IMR-90 (cell line): ENCODE measurements around the gene TIFAB. TPM values are rescaled to one million over a fixed set of nuclear protein-coding genes. Genes with fewer than 3 reads are reported as not detected.

Experiments
- ATAC-seq: fragments of 200-7000 bp; cut with Tn5 transposase; 2 replicates; pipeline ENCODE4 v1.9.1; 2020; ENCODE audit warnings: low read depth, mild to moderate bottlenecking, moderate library complexity
- BruUV-seq: library from RNA; stranded (reverse); fragments of 400-500 nt; replicated peaks from 2 replicates; lab custom pipeline; 2021; lab: Mats Ljungman, UMichigan
- CTCF ChIA-PET: fragments of 300-600 bp; formaldehyde crosslinking; extraction: SDS; loops from one replicate; lab custom pipeline; 2021; ENCODE audit warnings: antibody characterized with exemption; lab: Yijun Ruan, JAX
- POLR2A ChIA-PET: fragments of 300-600 bp; sonication (Branson Sonifier 250); formaldehyde crosslinking; loops from one replicate; lab custom pipeline; 2022; ENCODE audit warnings: antibody characterized with exemption; ENCODE audit not compliant: unreplicated experiment; lab: Charles Lee
- DNase-seq: peaks from one replicate; pipeline ENCODE4 v3.0.0; 2013
- H2AFZ ChIP-seq: replicated peaks from 2 replicates; pipeline ENCODE3; 2013; ENCODE audit warnings: low read length, mild to moderate bottlenecking; ENCODE audit not compliant: poor library complexity
- H2AK5ac ChIP-seq: 2 replicates; pipeline ENCODE4 v1.6.1; 2013; ENCODE audit warnings: low read depth, low read length, inconsistent platforms
- H2AK9ac ChIP-seq: replicated peaks from 2 replicates; pipeline ENCODE3; 2013; ENCODE audit warnings: mild to moderate bottlenecking, low read depth, low read length, moderate library complexity; ENCODE audit not compliant: poor library complexity
- H2BK120ac ChIP-seq: 2 replicates; pipeline ENCODE4 v1.6.1; 2013; ENCODE audit warnings: low read depth, low read length, inconsistent platforms
- H2BK15ac ChIP-seq: 3 replicates; pipeline ENCODE4 v1.6.1; 2013; ENCODE audit warnings: low read depth, low read length, inconsistent platforms
- H2BK20ac ChIP-seq: 2 replicates; pipeline ENCODE4 v1.6.1; 2013; ENCODE audit warnings: low read depth, mild to moderate bottlenecking, inconsistent platforms, low read length, moderate library complexity
- H2BK5ac ChIP-seq: 2 replicates; pipeline ENCODE4 v1.6.1; 2013; ENCODE audit warnings: mild to moderate bottlenecking, low read depth, low read length, inconsistent platforms; ENCODE audit not compliant: poor library complexity, severe bottlenecking
- H3K14ac ChIP-seq: replicated peaks from 2 replicates; pipeline ENCODE4 v1.6.1; 2013; ENCODE audit warnings: low read depth, low read length, inconsistent platforms
- H3K18ac ChIP-seq: 2 replicates; pipeline ENCODE4 v1.6.1; 2013; ENCODE audit warnings: low read depth, low read length, control low read depth
- H3K23ac ChIP-seq: 2 replicates; pipeline ENCODE4 v1.6.1; 2013; ENCODE audit warnings: low read depth, low read length, inconsistent platforms
- H3K27ac ChIP-seq: 2 replicates; pipeline ENCODE4 v1.5.1; 2013; ENCODE audit warnings: mild to moderate bottlenecking, control low read depth, low read length; ENCODE audit not compliant: insufficient read depth
- H3K27me3 ChIP-seq: 2 replicates; pipeline ENCODE4 v1.6.1; 2013; ENCODE audit warnings: low read length; ENCODE audit not compliant: control insufficient read depth, insufficient read depth
- H3K36me3 ChIP-seq: 2 replicates; pipeline ENCODE4 v1.6.1; 2013; ENCODE audit warnings: low read length, mixed read lengths; ENCODE audit not compliant: control insufficient read depth, insufficient read depth
- H3K4ac ChIP-seq: 2 replicates; pipeline ENCODE4 v1.6.1; 2013; ENCODE audit warnings: low read depth, low read length, inconsistent platforms
- H3K4me1 ChIP-seq: 2 replicates; pipeline ENCODE4 v1.6.1; 2013; ENCODE audit warnings: low read length, mixed read lengths; ENCODE audit not compliant: control insufficient read depth, insufficient read depth
- H3K4me2 ChIP-seq: 2 replicates; pipeline ENCODE4 v1.6.1; 2013; ENCODE audit warnings: low read depth, mild to moderate bottlenecking, control low read depth, low read length, moderate library complexity
- H3K4me3 ChIP-seq: 2 replicates; pipeline ENCODE4 v1.5.1; 2013; ENCODE audit warnings: low read depth, mild to moderate bottlenecking, control low read depth, low read length, moderate library complexity; ENCODE audit not compliant: insufficient read depth
- H3K56ac ChIP-seq: 2 replicates; pipeline ENCODE4 v1.6.1; 2013; ENCODE audit warnings: low read length, inconsistent platforms; ENCODE audit not compliant: insufficient read depth; ENCODE audit errors: extremely low read depth
- H3K79me1 ChIP-seq, 2 experiments: 2 replicates each; pipeline ENCODE4 v1.6.1; 2013; ENCODE audit warnings: low read length in 2 of 2, inconsistent platforms in 1 of 2, low read depth in 1 of 2
- H3K9ac ChIP-seq: 2 replicates; pipeline ENCODE4 v1.6.1; 2013; ENCODE audit warnings: low read depth, low read length, control low read depth
- H3K9me1 ChIP-seq: 2 replicates; pipeline ENCODE4 v1.6.1; 2013; ENCODE audit warnings: low read length, inconsistent platforms; ENCODE audit not compliant: insufficient read depth
- H3K9me3 ChIP-seq: 2 replicates; pipeline ENCODE4 v1.6.1; 2013; ENCODE audit warnings: low read length; ENCODE audit not compliant: control insufficient read depth, insufficient read depth
- H4K20me1 ChIP-seq: 2 replicates; pipeline ENCODE4 v1.6.1; 2013; ENCODE audit warnings: low read length, inconsistent platforms; ENCODE audit not compliant: insufficient read depth
- H4K5ac ChIP-seq: 2 replicates; pipeline ENCODE4 v1.6.1; 2013; ENCODE audit warnings: mild to moderate bottlenecking, low read depth, low read length, control low read depth
- H4K8ac ChIP-seq, 2 experiments: 2 replicates each; pipeline ENCODE4 v1.6.1; 2013; ENCODE audit warnings: low read depth in 2 of 2, low read length in 2 of 2, control low read depth in 1 of 2, inconsistent platforms in 1 of 2
- H4K91ac ChIP-seq: 2 replicates; pipeline ENCODE4 v1.6.1; 2013; ENCODE audit warnings: low read depth, low read length, inconsistent platforms; ENCODE audit not compliant: insufficient read depth
- BHLHE40 ChIP-seq: fragments of 150-350 bp; IDR thresholded peaks from 2 replicates; pipeline ENCODE4 v1.6.1; 2016; ENCODE audit warnings: mild to moderate bottlenecking, low read depth, low read length
- CEBPB ChIP-seq: IDR thresholded peaks from 2 replicates; pipeline ENCODE4 v1.6.1; 2012; ENCODE audit warnings: low read depth, low read length, improper control_type of control experiment
- CHD1 ChIP-seq: IDR thresholded peaks from 2 replicates; pipeline ENCODE4 v1.6.1; 2012; ENCODE audit warnings: low read depth, low read length, improper control_type of control experiment
- CTCF ChIP-seq: conservative IDR thresholded peaks from 2 replicates; pipeline ENCODE4 v1.5.1; 2012; ENCODE audit warnings: mild to moderate bottlenecking, low read depth, low read length, improper control_type of control experiment
- FOS ChIP-seq: fragments of 150-350 bp; IDR thresholded peaks from 2 replicates; pipeline ENCODE4 v1.6.1; 2016; ENCODE audit warnings: low read depth, low read length
- MAFK ChIP-seq: IDR thresholded peaks from 2 replicates; pipeline ENCODE4 v1.6.1; 2012; ENCODE audit warnings: low read depth, low read length, improper control_type of control experiment
- MAZ ChIP-seq: IDR thresholded peaks from 2 replicates; pipeline ENCODE4 v1.6.1; 2012; ENCODE audit warnings: low read depth, mild to moderate bottlenecking, low read length, improper control_type of control experiment, moderate library complexity, borderline replicate concordance
- MXI1 ChIP-seq: IDR thresholded peaks from 2 replicates; pipeline ENCODE4 v1.6.1; 2012; ENCODE audit warnings: low read depth, mild to moderate bottlenecking, low read length, moderate library complexity, borderline replicate concordance
- NFE2L2 ChIP-seq: fragments of 150-350 bp; IDR thresholded peaks from 2 replicates; pipeline ENCODE4 v1.6.1; 2016; ENCODE audit warnings: low read depth, mild to moderate bottlenecking, low read length
- POLR2A ChIP-seq: IDR thresholded peaks from 2 replicates; pipeline ENCODE4 v1.6.1; 2012; ENCODE audit warnings: mild to moderate bottlenecking, low read depth, low read length
- RAD21 ChIP-seq: IDR thresholded peaks from 2 replicates; pipeline ENCODE4 v1.6.1; 2012; ENCODE audit warnings: low read length, improper control_type of control experiment
- RCOR1 ChIP-seq: IDR thresholded peaks from 2 replicates; pipeline ENCODE4 v1.6.1; 2012; ENCODE audit warnings: mild to moderate bottlenecking, low read length, improper control_type of control experiment; ENCODE audit not compliant: insufficient replicate concordance
- RFX5 ChIP-seq: IDR thresholded peaks from 2 replicates; pipeline ENCODE4 v1.8.0; 2012; ENCODE audit warnings: low read depth, mild to moderate bottlenecking, low read length, moderate library complexity
- SMC3 ChIP-seq: fragments of 150-350 bp; IDR thresholded peaks from 2 replicates; pipeline ENCODE4 v1.6.1; 2016; ENCODE audit warnings: low read depth, mild to moderate bottlenecking, antibody characterized with exemption, low read length, moderate library complexity
- WGBS, 2 experiments: methylation state at CpG; one replicate each; pipeline versions ENCODE4 v1.1.5 to v1.1.7; 2013; ENCODE audit warnings: missing lambda C conversion rate in 2 of 2; ENCODE audit not compliant: insufficient read length in 1 of 2; ENCODE audit errors: extremely low coverage in 2 of 2; 5-methylcytosine and 5-hydroxymethylcytosine counted together
- dilution Hi-C: fragments of 300-500 bp; cut with HindIII; formaldehyde crosslinking; loops from one replicate; pipeline ENCODE4 v1.14.3; 2018; ENCODE audit warnings: low sequenced_read_pairs; ENCODE audit not compliant: unreplicated experiment
- in situ Hi-C: fragments of 300-500 bp; cut with MboI; formaldehyde crosslinking; loops from 3 replicates; pipeline ENCODE4 v1.14.3; 2019; ENCODE audit warnings: low sequenced_read_pairs, inconsistent platforms, mixed read lengths
- intact Hi-C: fragments of 100-400 bp; cut with micrococcal nuclease; formaldehyde crosslinking; loops from 2 replicates; pipeline ENCODE4 v1.10.0; 2022
- polyA plus RNA-seq, 3 experiments: library from polyadenylated mRNA; depleted of rRNA; stranded (reverse); fragments of >200 nt; gene quantifications; 2 replicates each; pipeline ENCODE4 v1.2.3, GENCODE V29; 2012; ENCODE audit warnings: low replicate concordance in 1 of 3
- total RNA-seq: library from RNA; depleted of rRNA; stranded (reverse); fragments of >200 nt; gene quantifications from 2 replicates; pipeline ENCODE4 v1.2.3, GENCODE V29; 2012
- TF ChIP-seq, protein P1 (sequence below): fragments of 150-350 bp; IDR thresholded peaks from 2 replicates; pipeline ENCODE4 v1.6.1; 2016; ENCODE audit warnings: low read depth, mild to moderate bottlenecking, low read length, moderate library complexity, borderline replicate concordance
- TF ChIP-seq, protein P2 (sequence below): fragments of 150-350 bp; IDR thresholded peaks from 2 replicates; pipeline ENCODE4 v1.6.1; 2017; ENCODE audit warnings: mild to moderate bottlenecking, antibody characterized with exemption, low read length, low read depth

Gene TIFAB
- total and polyA plus RNA-seq, 2 of the 4 experiments (the other 2 are of a cell fraction): not detected

DNA sequence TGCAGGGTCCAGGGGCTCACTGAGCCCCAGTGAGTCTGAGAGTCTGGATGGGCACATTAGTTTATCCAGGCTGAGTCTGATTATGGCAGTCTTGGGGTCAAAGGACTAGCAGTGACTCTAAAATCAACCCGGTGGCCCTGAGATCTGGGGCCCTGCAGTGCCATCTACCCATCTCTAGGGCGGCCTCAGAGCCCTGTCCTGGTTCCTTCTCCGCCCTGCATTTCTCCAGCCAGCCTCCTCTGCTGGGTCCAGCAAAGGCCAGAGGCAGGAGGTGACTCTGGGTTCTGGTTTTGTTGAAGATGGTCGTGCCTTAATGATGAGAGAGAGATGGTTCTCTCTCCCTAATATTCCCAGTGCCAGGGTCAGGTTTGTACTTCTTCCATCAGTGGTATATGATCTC is 20.0 kb downstream of the TIFAB start:
- no peak overlapping the region for H2BK5ac ChIP-seq
- ChIA-PET CTCF (no interaction called here), POLR2A (no interaction called here)
- no TSS peak for BruUV-seq
- no peak overlapping the region for H3K27ac ChIP-seq
- H3K4me1 ChIP-seq: peaks cover 15% of the 10 kb centered on the region
- H3K18ac ChIP-seq: no peak overlapping the region
- in situ Hi-C loops: no loop called here
- no peaks in the 10 kb centered on the region for H3K27me3 ChIP-seq
- H3K36me3 ChIP-seq: no peaks in the 10 kb centered on the region
- H3K79me1 ChIP-seq: no peaks in the 10 kb centered on the region
- H4K91ac ChIP-seq: no peak overlapping the region
- H4K20me1 ChIP-seq: 0 out of 2 replicates have a peak, but pooled peaks cover 3% of the 10 kb centered on the region
- no peak overlapping the region for H2BK20ac ChIP-seq
- H3K4ac ChIP-seq: no peak overlapping the region
- H3K14ac ChIP-seq: no peak overlapping the region
- TF ChIP-seq SMC3 (no peak), RCOR1 (no peak), RAD21 (no peak), RFX5 (no peak), MAZ (no peak), CHD1 (no peak), CTCF (no peak), CEBPB (no peak), FOS (no peak), NFE2L2 (no peak), MXI1 (no peak), POLR2A (no peak), BHLHE40 (no peak), MAFK (no peak)
- TF ChIP-seq, protein P1, sequence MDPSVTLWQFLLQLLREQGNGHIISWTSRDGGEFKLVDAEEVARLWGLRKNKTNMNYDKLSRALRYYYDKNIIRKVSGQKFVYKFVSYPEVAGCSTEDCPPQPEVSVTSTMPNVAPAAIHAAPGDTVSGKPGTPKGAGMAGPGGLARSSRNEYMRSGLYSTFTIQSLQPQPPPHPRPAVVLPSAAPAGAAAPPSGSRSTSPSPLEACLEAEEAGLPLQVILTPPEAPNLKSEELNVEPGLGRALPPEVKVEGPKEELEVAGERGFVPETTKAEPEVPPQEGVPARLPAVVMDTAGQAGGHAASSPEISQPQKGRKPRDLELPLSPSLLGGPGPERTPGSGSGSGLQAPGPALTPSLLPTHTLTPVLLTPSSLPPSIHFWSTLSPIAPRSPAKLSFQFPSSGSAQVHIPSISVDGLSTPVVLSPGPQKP: no peak
- TF ChIP-seq, protein P2, sequence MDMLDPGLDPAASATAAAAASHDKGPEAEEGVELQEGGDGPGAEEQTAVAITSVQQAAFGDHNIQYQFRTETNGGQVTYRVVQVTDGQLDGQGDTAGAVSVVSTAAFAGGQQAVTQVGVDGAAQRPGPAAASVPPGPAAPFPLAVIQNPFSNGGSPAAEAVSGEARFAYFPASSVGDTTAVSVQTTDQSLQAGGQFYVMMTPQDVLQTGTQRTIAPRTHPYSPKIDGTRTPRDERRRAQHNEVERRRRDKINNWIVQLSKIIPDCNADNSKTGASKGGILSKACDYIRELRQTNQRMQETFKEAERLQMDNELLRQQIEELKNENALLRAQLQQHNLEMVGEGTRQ: no peak
- H3K4me2 ChIP-seq: no peak overlapping the region
- WGBS, 2 experiments: no CpG with 5 or more reads among the region's 4 CpGs
- dilution Hi-C loops: no loop called here
- ATAC-seq (no peak), DNase-seq (no peak)
- no peak overlapping the region for H3K56ac ChIP-seq
- H2AFZ ChIP-seq: no peak overlapping the region
- H2BK120ac ChIP-seq: no peak overlapping the region
- H2AK9ac ChIP-seq: no peak overlapping the region
- H3K4me3 ChIP-seq: no peak overlapping the region
- intact Hi-C loops: loop anchor here (10.0 kb wide), 1 partner anchor 227 kb away; no protein-coding TSS in a partner anchor
- H4K8ac ChIP-seq: no peak overlapping the region
- no peak overlapping the region for H4K5ac ChIP-seq
- no peak overlapping the region for H2BK15ac ChIP-seq
- H3K23ac ChIP-seq: no peak overlapping the region
- peaks cover 5% of the 10 kb centered on the region for H3K9me3 ChIP-seq
- H3K9me1 ChIP-seq: peaks cover 8% of the 10 kb centered on the region
- no peak overlapping the region for H3K9ac ChIP-seq
- no peak overlapping the region for H2AK5ac ChIP-seq
